Activated naive CD4-positive, alpha-beta T cell treated with anti-CD3 and anti-CD28 coated beads, Interleukin-2, amount 50 U/mL, for 72 hours (primary cell): Measurements from ENCODE around the gene PSEN1. TPM values are rescaled to one million over a fixed set of nuclear protein-coding genes. Genes with fewer than 3 reads are reported as not detected.

Experiments used
- ATAC-seq, 2 donors: fragments of 150-1000 bp; cut with Tn5 transposase; 2 replicates each; pipeline ENCODE4 v1.10.0; 2021; ENCODE audit warnings: mild to moderate bottlenecking in 2 of 2, moderate library complexity in 2 of 2
- DNase-seq, 2 donors: peaks; one replicate each; pipeline ENCODE4 v3.0.0; 2021 to 2022; ENCODE audit warnings: low spot score in 2 of 2
- H3K27ac Mint-ChIP-seq, 2 donors: one replicate each; pipeline ENCODE4 v1.8.0; 2022; ENCODE audit warnings: mild to moderate bottlenecking in 2 of 2, mixed read lengths in 2 of 2
- H3K36me3 Mint-ChIP-seq, 2 donors: one replicate each; pipeline ENCODE4 v1.8.0; 2022; ENCODE audit warnings: mixed read lengths in 2 of 2
- H3K9me3 Mint-ChIP-seq, 2 donors: one replicate each; pipeline ENCODE4 v1.8.0; 2022; ENCODE audit warnings: mixed read lengths in 2 of 2
- total RNA-seq, 2 donors: library from RNA; stranded (reverse); gene quantifications; one replicate each; pipeline ENCODE4 v1.2.3, GENCODE V29; 2022

Gene PSEN1
- 10 to 100 TPM; 26.6 to 34.6 TPM for total RNA-seq

DNA sequence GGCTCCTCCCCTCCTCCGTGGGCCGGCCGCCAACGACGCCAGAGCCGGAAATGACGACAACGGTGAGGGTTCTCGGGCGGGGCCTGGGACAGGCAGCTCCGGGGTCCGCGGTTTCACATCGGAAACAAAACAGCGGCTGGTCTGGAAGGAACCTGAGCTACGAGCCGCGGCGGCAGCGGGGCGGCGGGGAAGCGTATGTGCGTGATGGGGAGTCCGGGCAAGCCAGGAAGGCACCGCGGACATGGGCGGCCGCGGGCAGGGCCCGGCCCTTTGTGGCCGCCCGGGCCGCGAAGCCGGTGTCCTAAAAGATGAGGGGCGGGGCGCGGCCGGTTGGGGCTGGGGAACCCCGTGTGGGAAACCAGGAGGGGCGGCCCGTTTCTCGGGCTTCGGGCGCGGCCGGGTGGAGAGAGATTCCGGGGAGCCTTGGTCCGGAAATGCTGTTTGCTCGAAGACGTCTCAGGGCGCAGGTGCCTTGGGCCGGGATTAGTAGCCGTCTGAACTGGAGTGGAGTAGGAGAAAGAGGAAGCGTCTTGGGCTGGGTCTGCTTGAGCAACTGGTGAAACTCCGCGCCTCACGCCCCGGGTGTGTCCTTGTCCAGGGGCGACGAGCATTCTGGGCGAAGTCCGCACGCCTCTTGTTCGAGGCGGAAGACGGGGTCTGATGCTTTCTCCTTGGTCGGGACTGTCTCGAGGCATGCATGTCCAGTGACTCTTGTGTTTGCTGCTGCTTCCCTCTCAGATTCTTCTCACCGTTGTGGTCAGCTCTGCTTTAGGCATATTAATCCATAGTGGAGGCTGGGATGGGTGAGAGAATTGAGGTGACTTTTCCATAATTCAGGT, at the start of gene PSEN1:
Gene PSEN1 (plus strand): TSS at position 121 of the 839 bp plus-strand sequence. CDS start 11,513 bp downstream, outside the sequence.
- peak within 1 kb of the TSS; percentile 87 to 100 for H3K27ac Mint-ChIP-seq
- DNase-seq (peak; percentile 98 to 99), ATAC-seq (peak; percentile 95)
- H3K9me3 Mint-ChIP-seq, result peaks cover 11 to 15% of the 10 kb centered on the region in 2 donors
- H3K36me3 Mint-ChIP-seq, result peaks cover 21 to 37% of the 10 kb centered on the region in 2 donors

- peak overlapping the region in 1 of 2 donors; percentile 70 for H3K27ac Mint-ChIP-seq
- no peak for DNase-seq
- H3K36me3 Mint-ChIP-seq, result peaks cover 6 to 37% of the 10 kb centered on the region in 2 donors
- H3K9me3 Mint-ChIP-seq, result no peaks in the 10 kb centered on the region
- no peak for ATAC-seq
Observed at GRCh38 chr14:73091044-73091443, 45.3 kb upstream of the PSEN1 start.

DNA sequence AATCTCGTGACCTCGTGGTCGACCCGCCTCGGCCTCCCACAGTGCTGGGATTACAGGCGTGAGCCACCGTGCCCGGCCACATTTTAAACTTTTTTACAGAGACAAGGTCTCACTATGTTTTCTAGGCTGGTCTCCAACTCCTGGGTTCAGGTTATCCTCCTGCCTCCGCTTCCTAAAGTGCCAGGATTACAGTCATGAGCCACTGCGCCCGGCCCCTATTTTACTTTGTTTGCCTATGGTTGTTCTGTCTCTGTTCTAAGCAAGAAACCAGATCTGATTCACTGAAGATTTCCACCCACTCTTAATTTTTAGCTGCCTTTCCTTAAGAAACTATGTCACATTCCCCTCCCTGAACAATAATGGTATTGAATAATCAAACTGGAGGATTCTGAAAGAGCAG, 38.9 kb upstream of the PSEN1 start:
- ATAC-seq (no peak), DNase-seq (no peak)
- H3K27ac Mint-ChIP-seq, result peak overlapping the region in 1 of 2 donors; percentile 19
- H3K9me3 Mint-ChIP-seq, result no peaks in the 10 kb centered on the region
- peaks cover 11 to 14% of the 10 kb centered on the region in 2 donors for H3K36me3 Mint-ChIP-seq

DNA sequence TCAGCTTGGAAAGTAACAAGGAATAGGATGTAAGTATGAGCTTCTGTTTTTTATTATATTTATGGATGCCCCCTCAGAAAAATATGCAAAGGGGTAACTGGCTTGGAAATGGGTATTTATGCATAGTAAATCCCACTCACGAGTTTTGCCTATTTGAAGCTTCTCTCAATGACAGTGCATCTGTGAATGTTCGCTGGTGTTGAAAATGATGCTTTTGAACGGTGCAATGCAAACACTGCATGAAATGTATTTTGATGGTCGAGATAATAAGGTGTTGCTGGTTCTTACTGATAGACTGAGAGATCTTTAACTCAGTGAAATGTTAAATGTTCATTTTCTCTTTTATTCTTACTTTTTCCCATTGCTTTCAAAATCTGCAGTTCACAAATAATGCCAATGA, 36.0 kb upstream of the PSEN1 start:
- H3K9me3 Mint-ChIP-seq, result no peaks in the 10 kb centered on the region
- ATAC-seq, result no peak
- H3K36me3 Mint-ChIP-seq, result peaks cover 14 to 21% of the 10 kb centered on the region in 2 donors
- DNase-seq, result no peak
- peak overlapping the region in 1 of 2 donors; percentile 41 for H3K27ac Mint-ChIP-seq

DNA sequence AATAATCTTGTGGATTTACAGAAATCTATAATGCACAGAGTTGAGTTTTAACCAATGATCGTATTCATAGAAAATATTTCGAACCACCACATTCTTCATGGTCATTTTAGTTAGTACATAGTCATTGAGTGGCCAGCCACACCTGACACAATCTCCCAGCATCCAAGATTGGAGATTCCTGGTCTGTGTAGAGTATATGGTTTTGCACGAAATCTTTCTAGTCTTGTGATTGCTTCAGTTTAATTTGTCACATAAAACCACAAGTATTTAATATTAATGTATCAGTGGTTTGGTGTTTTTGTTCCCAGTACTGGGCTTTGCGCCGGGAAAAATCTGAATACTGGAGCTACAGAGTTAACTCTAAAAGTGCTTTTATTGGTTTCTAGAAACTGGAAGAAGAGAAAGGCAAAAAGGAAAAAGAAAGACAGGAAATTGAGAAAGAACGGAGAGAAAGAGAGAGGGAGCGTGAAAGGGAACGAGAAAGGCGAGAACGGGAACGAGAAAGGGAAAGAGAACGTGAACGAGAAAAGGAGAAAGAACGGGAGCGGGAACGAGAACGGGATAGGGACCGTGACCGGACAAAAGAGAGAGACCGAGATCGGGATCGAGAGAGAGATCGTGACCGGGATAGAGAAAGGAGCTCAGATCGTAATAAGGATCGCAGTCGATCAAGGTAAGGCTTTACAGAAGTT, 33.4 kb upstream of the PSEN1 start:
- Mint-ChIP-seq H3K27ac (peak overlapping the region; percentile 23 to 32), H3K36me3 (peaks cover 8 to 17% of the 10 kb centered on the region in 2 donors), H3K9me3 (no peaks in the 10 kb centered on the region)
- DNase-seq (no peak), ATAC-seq (no peak)

DNA sequence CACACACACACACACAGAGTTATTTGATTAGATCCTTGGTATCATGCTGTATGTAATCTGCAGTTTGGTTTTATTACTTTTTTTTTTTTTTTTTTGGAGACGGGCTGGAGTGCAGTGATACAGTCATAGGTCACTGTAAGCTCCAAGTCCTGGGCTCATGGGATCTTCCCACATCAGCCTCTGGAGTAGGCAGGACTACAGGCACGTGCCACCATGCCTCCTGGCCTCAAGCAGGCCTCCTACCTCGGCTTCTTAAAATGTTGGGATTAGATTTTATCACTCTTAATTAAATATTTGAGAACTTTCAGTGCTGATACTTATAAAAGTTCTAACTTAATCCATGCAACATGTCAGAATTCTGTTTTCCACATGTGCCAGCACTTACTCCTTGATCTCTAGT, 31.3 kb upstream of the PSEN1 start:
- Mint-ChIP-seq H3K36me3 (peaks cover 5 to 17% of the 10 kb centered on the region in 2 donors), H3K27ac (peak overlapping the region in 1 of 2 donors; percentile 56), H3K9me3 (no peaks in the 10 kb centered on the region)
- DNase-seq (no peak), ATAC-seq (no peak)

GRCh38 chr14:73105727-73106126, 30.6 kb upstream of the PSEN1 start:
- Mint-ChIP-seq H3K9me3 (no peaks in the 10 kb centered on the region), H3K36me3 (peaks cover 9 to 21% of the 10 kb centered on the region in 2 donors), H3K27ac (no peak overlapping the region)
- DNase-seq, result no peak
- ATAC-seq, result no peak

DNA sequence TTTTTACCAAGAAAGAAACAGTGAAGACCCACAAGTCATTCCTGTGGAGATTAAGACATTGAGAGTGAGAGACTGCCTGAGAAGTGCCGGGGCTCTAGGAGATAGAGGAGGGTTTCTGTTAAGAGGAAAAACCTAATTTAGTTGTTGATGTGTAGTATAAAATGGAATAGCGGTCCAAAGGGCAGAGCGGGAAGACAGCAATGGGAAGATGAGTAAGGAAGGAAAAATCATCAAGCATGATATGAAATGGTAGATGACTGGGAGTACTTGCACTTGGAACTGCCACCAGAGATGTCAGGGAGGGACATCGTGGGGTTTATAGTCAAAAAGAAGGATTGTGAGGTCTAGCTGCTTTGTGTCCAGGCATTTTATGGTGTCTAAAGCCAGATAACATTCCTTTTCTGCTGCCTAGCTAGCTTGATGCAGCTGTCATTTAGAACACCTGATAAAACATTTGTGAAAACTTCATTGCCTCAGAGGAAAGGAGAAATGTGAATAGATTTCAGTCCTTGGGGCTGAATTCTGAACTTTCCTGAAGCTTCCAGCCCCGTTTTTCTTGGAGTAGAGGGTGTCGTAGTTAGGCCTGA, 20.1 kb upstream of the PSEN1 start:
- Mint-ChIP-seq H3K36me3 (peaks cover 10 to 12% of the 10 kb centered on the region in 2 donors), H3K9me3 (no peaks in the 10 kb centered on the region), H3K27ac (peak overlapping the region; percentile 17 to 39)
- ATAC-seq (no peak), DNase-seq (no peak)

DNA sequence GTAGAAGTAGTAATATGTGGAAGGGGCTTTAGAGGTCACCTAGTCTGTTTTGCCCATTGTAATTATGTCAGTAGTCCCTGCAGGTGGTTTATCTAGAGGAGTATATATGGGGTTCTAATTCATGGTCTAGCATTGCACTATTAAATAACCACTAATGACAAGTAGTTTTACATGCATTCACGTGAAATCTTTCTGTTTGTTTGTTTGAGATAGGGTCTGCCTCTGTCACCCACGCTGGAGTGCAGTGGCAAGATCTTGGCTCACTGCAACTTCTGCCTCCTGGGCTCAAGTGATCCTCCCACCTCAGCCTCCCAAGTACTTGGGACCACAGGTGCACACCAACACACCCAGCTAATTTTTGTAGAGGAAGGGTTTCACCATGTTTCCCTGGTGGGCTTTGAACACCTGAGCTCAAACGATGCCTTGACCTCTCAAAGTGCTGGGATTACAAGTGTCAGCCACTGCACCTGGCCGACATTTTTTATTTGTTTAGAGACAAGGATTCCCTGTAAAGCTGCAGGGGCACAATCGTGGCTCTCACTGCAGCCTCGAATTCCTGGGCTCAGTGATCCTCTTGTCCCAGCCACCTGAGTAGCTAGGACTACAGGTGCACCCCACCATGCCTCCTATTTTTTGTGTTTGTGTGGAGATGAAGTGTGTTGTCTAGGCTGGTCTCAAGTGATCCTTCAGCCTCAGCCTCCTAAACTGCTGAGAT, 12.0 kb upstream of the PSEN1 start:
- Mint-ChIP-seq H3K27ac (peak overlapping the region in 1 of 2 donors; percentile 25), H3K9me3 (no peaks in the 10 kb centered on the region), H3K36me3 (peaks cover 0 to 9% of the 10 kb centered on the region in 2 donors)
- DNase-seq (no peak), ATAC-seq (no peak)

DNA sequence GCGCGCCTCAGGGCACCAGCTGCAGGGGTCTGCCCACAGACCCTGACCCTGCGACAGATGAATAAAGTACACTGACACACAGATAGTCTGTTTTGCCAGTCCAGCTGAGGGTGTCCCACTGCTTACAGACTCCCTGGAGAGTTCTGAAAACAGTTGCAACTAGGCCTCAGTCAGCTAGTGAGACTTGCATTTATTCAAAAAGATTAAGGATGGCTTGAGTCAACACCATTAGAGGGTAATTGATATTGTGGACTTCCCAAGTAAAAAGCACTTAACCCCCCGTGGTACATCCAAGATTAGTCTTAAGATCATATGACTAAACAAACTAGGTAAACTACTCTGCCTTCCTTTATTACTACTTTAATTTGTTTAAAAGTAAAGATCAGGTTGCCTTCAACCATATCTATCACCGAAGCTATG, 11.1 kb upstream of the PSEN1 start:
- Mint-ChIP-seq H3K9me3 (no peaks in the 10 kb centered on the region), H3K27ac (peak overlapping the region in 1 of 2 donors; percentile 25), H3K36me3 (peaks cover 0 to 9% of the 10 kb centered on the region in 2 donors)
- ATAC-seq (no peak), DNase-seq (no peak)

GRCh38 chr14:73125746-73126145, 10.6 kb upstream of the PSEN1 start:
- no peak for ATAC-seq
- no peaks in the 10 kb centered on the region for H3K9me3 Mint-ChIP-seq

GRCh38 chr14:73133795-73134194, 2.5 kb upstream of the PSEN1 start:
- ATAC-seq (no peak), DNase-seq (no peak)
- Mint-ChIP-seq H3K9me3 (peaks cover 11 to 15% of the 10 kb centered on the region in 2 donors), H3K27ac (no peak overlapping the region), H3K36me3 (peaks cover 21 to 31% of the 10 kb centered on the region in 2 donors)

More at GRCh38 chr14:73125746-73126145, 10.6 kb upstream of the PSEN1 start:
- Mint-ChIP-seq H3K36me3 (peaks cover 0 to 9% of the 10 kb centered on the region in 2 donors), H3K27ac (peak overlapping the region in 1 of 2 donors; percentile 25)
- DNase-seq, result no peak

GRCh38 chr14:73136085-73136386, 271 bp upstream of the PSEN1 start:
- H3K27ac Mint-ChIP-seq, result peak overlapping the region; percentile 87 to 100
- ATAC-seq (no peak), DNase-seq (no peak)
- H3K9me3 Mint-ChIP-seq, result peaks cover 11 to 15% of the 10 kb centered on the region in 2 donors
- H3K36me3 Mint-ChIP-seq, result peaks cover 21 to 37% of the 10 kb centered on the region in 2 donors

DNA sequence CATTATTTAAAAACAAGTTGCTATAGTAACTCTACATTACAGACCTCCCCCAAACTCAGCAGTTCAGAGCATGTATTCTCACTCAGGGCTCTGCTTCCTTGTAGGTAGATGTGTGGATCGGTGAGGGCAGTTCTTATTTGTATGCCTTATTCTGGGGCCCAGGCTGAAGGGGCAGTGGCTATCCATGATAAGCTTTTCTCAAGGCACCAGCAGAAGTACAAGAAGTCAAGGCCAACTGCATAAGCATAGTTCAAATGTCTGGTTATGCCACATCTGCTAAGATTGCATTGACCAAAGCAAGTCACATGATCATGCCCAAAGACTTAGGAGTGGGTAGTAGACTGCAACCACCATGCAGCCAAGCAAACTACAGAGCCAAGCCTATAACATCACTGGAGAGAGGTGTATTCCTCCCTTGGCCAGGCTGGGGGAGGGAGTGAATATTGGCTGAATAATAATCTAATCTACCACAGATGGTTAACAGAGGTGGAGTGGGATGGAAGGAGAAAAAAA, 4.6 kb downstream of the PSEN1 start:
- DNase-seq, result no peak
- ATAC-seq, result no peak
- no peak overlapping the region for H3K27ac Mint-ChIP-seq
- no peaks in the 10 kb centered on the region for H3K9me3 Mint-ChIP-seq
- peaks cover 14 to 21% of the 10 kb centered on the region in 2 donors for H3K36me3 Mint-ChIP-seq

DNA sequence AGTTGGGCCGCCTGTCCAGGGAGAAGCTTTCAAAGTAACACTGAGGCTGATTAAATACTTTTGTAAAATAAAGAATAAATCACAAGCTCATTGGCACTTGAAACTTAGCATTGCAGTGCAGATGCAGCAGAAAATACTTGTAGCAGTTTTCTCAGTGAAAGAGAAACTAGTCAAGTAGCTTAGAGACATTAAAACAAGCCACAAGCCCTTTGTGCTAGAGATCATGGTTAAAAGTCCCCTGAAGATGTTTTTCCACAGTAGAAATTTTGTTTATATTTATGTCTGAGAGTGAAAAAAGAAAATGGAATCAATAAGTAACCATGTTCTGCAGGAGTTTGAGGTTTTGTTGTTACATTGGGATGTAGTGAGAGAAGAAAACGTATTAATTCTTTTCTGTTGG, 5.9 kb downstream of the PSEN1 start:
- DNase-seq (no peak), ATAC-seq (no peak)
- H3K27ac Mint-ChIP-seq, result no peak overlapping the region
- H3K36me3 Mint-ChIP-seq, result peaks cover 3 to 12% of the 10 kb centered on the region in 2 donors
- no peaks in the 10 kb centered on the region for H3K9me3 Mint-ChIP-seq

DNA sequence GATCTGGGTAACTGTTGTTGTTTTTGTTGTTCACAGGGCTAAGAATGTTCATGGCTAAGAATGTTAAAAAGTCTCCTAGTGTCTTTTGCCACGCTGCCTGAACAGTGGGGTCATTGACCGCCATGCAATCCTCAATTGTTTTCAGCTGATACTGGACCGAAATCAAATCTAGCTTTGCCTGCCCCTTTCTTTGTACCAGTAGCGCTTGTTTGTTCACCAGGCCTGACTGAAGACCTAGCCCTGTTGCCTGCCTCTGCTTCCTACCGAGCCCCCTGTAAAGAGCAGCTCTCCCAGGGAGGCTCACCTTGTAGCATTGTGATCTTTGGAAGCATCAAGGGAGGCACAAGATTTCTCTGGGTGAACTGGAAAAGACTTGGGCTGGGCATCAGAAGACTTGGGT, 6.7 kb downstream of the PSEN1 start:
- H3K27ac Mint-ChIP-seq, result peak overlapping the region in 1 of 2 donors; percentile 36
- H3K36me3 Mint-ChIP-seq, result peaks cover 0 to 6% of the 10 kb centered on the region in 2 donors
- ATAC-seq (no peak), DNase-seq (no peak)
- H3K9me3 Mint-ChIP-seq, result no peaks in the 10 kb centered on the region
